ENCODE results near the gene GATAD2A.
"Not testable (repeated sequence)": the region's sequence is repeated elsewhere in the genome, so short reads cannot be mapped to it uniquely, and the experiment has no call there.

Gene GATAD2A

GRCh38 chr19:19372656-19373416 lies 32.6 kb upstream of the GATAD2A start:
- Histone ChIP-seq H3K4me2 (ENCODE audit: low read length) (no peak overlapping the region), H3K4me1 (peaks cover 9% of the 10 kb centered on the region), H2AFZ (peak overlapping the region; percentile 28), H3K27me3 (ENCODE audit: control insufficient read depth, insufficient read depth, low read length) (no peaks in the 10 kb centered on the region), H3K27ac (peak overlapping the region; percentile 6), H3K79me2 (no peaks in the 10 kb centered on the region), H3K9ac (no peak overlapping the region), H3K4me3 (ENCODE audit: low read depth, low read length) (peak overlapping the region; percentile 9), H3K9me3 (ENCODE audit: control insufficient read depth, low read length) (no peaks in the 10 kb centered on the region), H3K36me3 (ENCODE audit: control insufficient read depth, insufficient read depth, low read length) (no peaks in the 10 kb centered on the region)
- TF ChIP-seq CTCF (IDR thresholded peaks at IDR 0.05), result no peak

GRCh38 chr19:19379527-19379926 lies 25.9 kb upstream of the GATAD2A start:
- Histone ChIP-seq H3K4me3 (ENCODE audit: low read depth, low read length) (no peak overlapping the region), H3K27me3 (ENCODE audit: control insufficient read depth, insufficient read depth, low read length) (no peaks in the 10 kb centered on the region), H3K36me3 (ENCODE audit: control insufficient read depth, insufficient read depth, low read length) (no peaks in the 10 kb centered on the region), H3K4me2 (ENCODE audit: low read length) (no peak overlapping the region), H3K4me1 (peaks cover 15% of the 10 kb centered on the region), H3K9ac (no peak overlapping the region), H3K27ac (no peak overlapping the region), H3K9me3 (ENCODE audit: control insufficient read depth, low read length) (no peaks in the 10 kb centered on the region), H3K79me2 (no peaks in the 10 kb centered on the region), H2AFZ (no peak overlapping the region)
- TF ChIP-seq CTCF (IDR thresholded peaks at IDR 0.05), result no peak

- H2AFZ ChIP-seq; H3K79me2 ChIP-seq; H3K9me3 ChIP-seq (ENCODE audit: control insufficient read depth, low read length); H3K27ac ChIP-seq; H3K9ac ChIP-seq; H3K36me3 ChIP-seq (ENCODE audit: control insufficient read depth, insufficient read depth, low read length); H3K27me3 ChIP-seq (ENCODE audit: control insufficient read depth, insufficient read depth, low read length); H3K4me3 ChIP-seq (ENCODE audit: low read depth, low read length); H3K4me2 ChIP-seq (ENCODE audit: low read length): not testable (repeated sequence)
- H3K4me1 ChIP-seq, result peaks cover 15% of the 10 kb centered on the region
Observed at GRCh38 chr19:19380316-19380715, 25.2 kb upstream of the GATAD2A start.

GRCh38 chr19:19381007-19381926 lies 24.2 kb upstream of the GATAD2A start:
- Histone ChIP-seq H2AFZ (no peak overlapping the region), H3K4me1 (peaks cover 16% of the 10 kb centered on the region), H3K27ac (no peak overlapping the region), H3K27me3 (ENCODE audit: control insufficient read depth, insufficient read depth, low read length) (no peaks in the 10 kb centered on the region), H3K4me2 (ENCODE audit: low read length) (no peak overlapping the region), H3K79me2 (peaks cover 2% of the 10 kb centered on the region), H3K9ac (no peak overlapping the region), H3K4me3 (ENCODE audit: low read depth, low read length) (no peak overlapping the region), H3K9me3 (ENCODE audit: control insufficient read depth, low read length) (no peaks in the 10 kb centered on the region), H3K36me3 (ENCODE audit: control insufficient read depth, insufficient read depth, low read length) (no peaks in the 10 kb centered on the region)
- no peak for TF ChIP-seq CTCF (IDR thresholded peaks at IDR 0.05)

- H3K4me3 ChIP-seq (ENCODE audit: low read depth, low read length), result no peak overlapping the region
- no peak overlapping the region for H3K27ac ChIP-seq
- no peaks in the 10 kb centered on the region for H3K27me3 ChIP-seq (ENCODE audit: control insufficient read depth, insufficient read depth, low read length)
- no peaks in the 10 kb centered on the region for H3K9me3 ChIP-seq (ENCODE audit: control insufficient read depth, low read length)
- peaks cover 22% of the 10 kb centered on the region for H3K4me1 ChIP-seq
- H3K9ac ChIP-seq, result no peak overlapping the region
- H3K4me2 ChIP-seq (ENCODE audit: low read length), result no peak overlapping the region
- H3K79me2 ChIP-seq, result peaks cover 10% of the 10 kb centered on the region
- TF ChIP-seq CTCF (IDR thresholded peaks at IDR 0.05), result no peak
- no peak overlapping the region for H2AFZ ChIP-seq
- H3K36me3 ChIP-seq (ENCODE audit: control insufficient read depth, insufficient read depth, low read length), result no peaks in the 10 kb centered on the region
Observed at GRCh38 chr19:19382118-19382517, 23.4 kb upstream of the GATAD2A start.
